Measurements from ENCODE around the gene CPNE6.
A peak's percentile ranks its signal among the peaks of the same experiment; 100 is the strongest.

CPNE6 gene

DNA sequence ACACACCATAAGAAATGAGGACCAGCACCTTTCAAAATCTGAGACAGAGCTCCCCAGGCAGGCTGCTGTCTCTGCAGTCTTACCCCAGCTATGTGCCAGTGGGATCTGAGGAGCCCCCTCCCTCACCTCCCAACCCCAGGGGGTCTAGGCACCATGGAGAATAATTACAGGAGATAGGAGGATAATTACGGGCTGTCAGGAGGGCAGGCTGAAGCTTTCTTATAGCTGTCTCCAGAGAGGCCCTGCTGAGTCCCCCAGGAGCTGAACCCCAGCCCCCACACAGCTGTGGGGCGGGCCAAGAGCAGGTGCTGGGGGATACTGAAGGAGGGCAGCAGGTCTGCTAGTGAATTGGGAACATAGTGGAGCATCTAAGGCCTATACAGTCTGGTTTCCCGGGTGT lies 6.8 kb downstream of the CPNE6 start:
- no peak overlapping the region for H3K27ac ChIP-seq
- ChIA-PET POLR2A (ENCODE audit: low non-redundant PET) (no interaction called here), CTCF (interaction anchor here (1.2 to 1.4 kb wide), 2 partner anchors 12 to 20 kb away, joined by 3 read pairs; no protein-coding TSS in a partner anchor)
- TF ChIP-seq, protein P1, sequence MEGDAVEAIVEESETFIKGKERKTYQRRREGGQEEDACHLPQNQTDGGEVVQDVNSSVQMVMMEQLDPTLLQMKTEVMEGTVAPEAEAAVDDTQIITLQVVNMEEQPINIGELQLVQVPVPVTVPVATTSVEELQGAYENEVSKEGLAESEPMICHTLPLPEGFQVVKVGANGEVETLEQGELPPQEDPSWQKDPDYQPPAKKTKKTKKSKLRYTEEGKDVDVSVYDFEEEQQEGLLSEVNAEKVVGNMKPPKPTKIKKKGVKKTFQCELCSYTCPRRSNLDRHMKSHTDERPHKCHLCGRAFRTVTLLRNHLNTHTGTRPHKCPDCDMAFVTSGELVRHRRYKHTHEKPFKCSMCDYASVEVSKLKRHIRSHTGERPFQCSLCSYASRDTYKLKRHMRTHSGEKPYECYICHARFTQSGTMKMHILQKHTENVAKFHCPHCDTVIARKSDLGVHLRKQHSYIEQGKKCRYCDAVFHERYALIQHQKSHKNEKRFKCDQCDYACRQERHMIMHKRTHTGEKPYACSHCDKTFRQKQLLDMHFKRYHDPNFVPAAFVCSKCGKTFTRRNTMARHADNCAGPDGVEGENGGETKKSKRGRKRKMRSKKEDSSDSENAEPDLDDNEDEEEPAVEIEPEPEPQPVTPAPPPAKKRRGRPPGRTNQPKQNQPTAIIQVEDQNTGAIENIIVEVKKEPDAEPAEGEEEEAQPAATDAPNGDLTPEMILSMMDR (conservative IDR thresholded peaks at IDR 0.05; ENCODE audit: low read depth), result no peak
- DNase-seq (ENCODE audit: low spot score), result no peak

- TF ChIP-seq, protein P1 (conservative IDR thresholded peaks at IDR 0.05; ENCODE audit: low read depth), result no peak
- CTCF ChIA-PET, result interaction anchor here (0.9 to 1.4 kb wide), 2 partner anchors 11 to 21 kb away, joined by 3 to 5 read pairs; no protein-coding TSS in a partner anchor
- POLR2A ChIA-PET (ENCODE audit: low non-redundant PET), result interaction anchor here (1.3 kb wide), 1 partner anchor 35 kb away, joined by 4 read pairs; the partner anchor contains the start of genes DCAF11 and NRL
- no peak for DNase-seq (ENCODE audit: low spot score)
- no peak overlapping the region for H3K27ac ChIP-seq
Measured at GRCh38 chr14:24079491-24080141, 8.3 kb downstream of the CPNE6 start.

DNA sequence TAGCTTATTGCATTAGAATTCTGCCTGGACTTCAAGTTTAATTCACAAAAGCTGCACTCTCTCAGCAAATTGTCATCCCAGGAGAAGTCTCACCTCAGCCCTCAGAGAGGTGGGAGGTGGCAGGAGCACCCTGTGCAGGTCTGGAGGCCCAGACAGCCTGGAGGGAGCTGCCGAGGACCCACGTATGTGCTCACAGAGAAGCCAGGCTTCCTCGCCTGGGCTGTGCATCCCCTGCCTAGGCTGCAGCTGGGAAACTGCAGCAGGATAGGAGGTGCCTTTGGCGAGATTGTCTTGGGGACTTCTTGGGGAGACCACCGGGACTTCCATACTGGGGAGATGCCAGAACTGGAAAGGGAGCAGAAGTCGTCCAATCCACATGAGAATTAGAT lies 8.8 kb downstream of the CPNE6 start:
- POLR2A ChIA-PET (ENCODE audit: low non-redundant PET), result interaction anchor here (1.3 kb wide), 1 partner anchor 34 kb away, joined by 4 read pairs; the partner anchor contains the start of genes DCAF11 and NRL
- no peak for DNase-seq (ENCODE audit: low spot score)
- CTCF ChIA-PET, result interaction anchor here (0.7 to 1.6 kb wide), 3 partner anchors 11 to 29 kb away, joined by 3 to 7 read pairs (median 5); no protein-coding TSS in a partner anchor
- TF ChIP-seq, protein P1 (conservative IDR thresholded peaks at IDR 0.05; ENCODE audit: low read depth), result no peak
- peak overlapping the region; percentile 72; the same call in 1 of the 2 replicates for H3K27ac ChIP-seq

DNA sequence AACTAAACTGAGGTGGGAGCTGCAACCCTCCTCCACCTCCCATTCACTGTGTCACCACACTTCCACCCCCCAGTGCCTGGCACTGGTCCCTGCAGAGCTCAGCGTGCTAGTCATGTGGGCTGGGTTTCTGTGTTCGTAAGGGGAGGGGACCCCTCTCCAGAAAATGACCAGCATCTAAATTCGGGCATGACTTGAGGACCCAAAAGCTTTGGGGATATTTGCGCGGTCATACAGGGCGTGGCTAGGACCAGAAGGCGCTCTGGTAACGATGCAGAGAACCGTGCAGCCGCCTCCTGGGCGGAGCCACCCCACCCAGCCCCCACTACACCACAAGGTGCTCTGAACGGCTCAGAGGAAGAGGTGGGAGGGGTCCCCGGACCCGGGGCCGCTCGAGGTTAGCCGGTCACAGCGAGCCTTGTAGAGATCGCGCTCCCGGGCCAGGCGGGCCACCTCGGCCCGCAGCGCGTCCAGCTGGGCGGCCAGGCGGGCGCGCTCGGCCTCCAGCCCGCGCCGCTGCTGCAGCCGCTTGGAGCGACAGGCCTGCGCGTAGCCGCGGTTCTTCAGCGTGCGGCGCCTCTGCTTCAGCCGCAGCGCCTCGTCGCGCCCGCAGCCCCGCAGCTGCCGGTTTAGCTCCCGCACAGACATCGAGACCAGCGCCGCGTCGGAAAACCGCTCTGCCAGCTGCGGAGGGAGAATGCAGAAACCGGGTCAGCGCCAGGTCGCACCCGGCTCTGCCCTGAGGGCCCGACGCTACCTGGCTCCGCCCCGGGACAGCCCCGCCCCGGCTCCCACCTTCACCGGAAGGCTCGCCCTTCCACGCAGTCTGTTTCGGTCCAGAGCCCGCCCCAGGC lies 9.8 kb downstream of the CPNE6 start:
- DNase-seq (ENCODE audit: low spot score), result peak; percentile 57
- peak overlapping the region; percentile 72 for H3K27ac ChIP-seq
- CTCF ChIA-PET, result interaction anchor here (0.7 to 1.6 kb wide), 2 partner anchors 10 to 28 kb away, joined by 3 to 7 read pairs; no protein-coding TSS in a partner anchor
- TF ChIP-seq, protein P1 (conservative IDR thresholded peaks at IDR 0.05; ENCODE audit: low read depth), result no peak
- POLR2A ChIA-PET (ENCODE audit: low non-redundant PET), result interaction anchor here (0.5 to 1.3 kb wide), 3 partner anchors 32 to 93 kb away, joined by 3 to 4 read pairs (median 3); partner anchors contain the start of genes DCAF11 and NRL

DNA sequence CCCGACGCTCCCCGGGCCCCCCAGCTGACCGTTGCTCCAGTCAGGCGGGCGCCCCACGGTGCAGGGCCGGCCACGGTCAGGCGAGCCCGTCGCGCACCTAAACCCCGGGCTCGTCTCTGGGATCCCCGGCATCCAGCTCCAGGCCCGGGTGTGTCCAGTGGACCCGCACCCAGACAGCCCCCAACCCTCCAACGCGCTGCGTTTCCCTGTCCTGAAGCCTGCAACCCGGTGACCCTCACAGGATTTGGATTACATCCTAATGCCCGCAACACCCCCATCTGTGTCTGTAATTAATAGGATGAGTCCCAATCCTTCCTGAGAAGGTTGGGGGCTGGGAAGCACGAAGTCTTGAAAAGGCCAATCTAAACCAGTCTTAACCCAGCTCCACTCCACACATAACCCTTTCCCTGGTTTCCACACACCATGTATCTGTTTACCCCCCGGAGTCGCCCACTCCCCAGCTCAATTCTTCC lies 10.4 kb downstream of the CPNE6 start:
- TF ChIP-seq, protein P1 (conservative IDR thresholded peaks at IDR 0.05; ENCODE audit: low read depth), result no peak
- ChIA-PET POLR2A (ENCODE audit: low non-redundant PET) (interaction anchor here (0.6 to 0.9 kb wide), 2 partner anchors 20 to 93 kb away, joined by 3 read pairs; no protein-coding TSS in a partner anchor), CTCF (interaction anchor here (1.0 to 1.6 kb wide), 2 partner anchors 24 to 27 kb away, joined by 6 to 7 read pairs; no protein-coding TSS in a partner anchor)
- no peak for DNase-seq (ENCODE audit: low spot score)
- H3K27ac ChIP-seq, result peak overlapping the region; percentile 72
